ENCODE data around the gene GUCY1A1.

DNA sequence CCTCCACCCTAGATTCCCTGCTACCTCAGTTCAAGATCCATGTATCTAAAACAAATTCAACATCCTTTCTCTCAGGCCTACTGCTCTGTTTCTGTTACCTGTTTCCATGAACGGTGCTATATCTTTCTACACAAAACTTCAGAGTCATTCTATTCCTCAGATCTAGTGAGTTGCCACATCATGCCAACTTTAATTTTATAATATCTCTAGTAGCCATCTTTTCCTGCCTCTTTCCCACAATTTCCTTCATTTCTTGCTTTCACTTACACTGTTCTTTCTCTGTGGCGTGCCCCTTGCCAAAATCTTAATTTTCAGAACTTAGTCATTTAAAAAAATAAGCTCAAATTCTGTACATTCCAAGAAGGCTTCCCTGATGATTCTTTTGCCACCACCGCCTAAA, 15.2 kb downstream of the GUCY1A1 start:
- TF ChIP-seq, protein P1, sequence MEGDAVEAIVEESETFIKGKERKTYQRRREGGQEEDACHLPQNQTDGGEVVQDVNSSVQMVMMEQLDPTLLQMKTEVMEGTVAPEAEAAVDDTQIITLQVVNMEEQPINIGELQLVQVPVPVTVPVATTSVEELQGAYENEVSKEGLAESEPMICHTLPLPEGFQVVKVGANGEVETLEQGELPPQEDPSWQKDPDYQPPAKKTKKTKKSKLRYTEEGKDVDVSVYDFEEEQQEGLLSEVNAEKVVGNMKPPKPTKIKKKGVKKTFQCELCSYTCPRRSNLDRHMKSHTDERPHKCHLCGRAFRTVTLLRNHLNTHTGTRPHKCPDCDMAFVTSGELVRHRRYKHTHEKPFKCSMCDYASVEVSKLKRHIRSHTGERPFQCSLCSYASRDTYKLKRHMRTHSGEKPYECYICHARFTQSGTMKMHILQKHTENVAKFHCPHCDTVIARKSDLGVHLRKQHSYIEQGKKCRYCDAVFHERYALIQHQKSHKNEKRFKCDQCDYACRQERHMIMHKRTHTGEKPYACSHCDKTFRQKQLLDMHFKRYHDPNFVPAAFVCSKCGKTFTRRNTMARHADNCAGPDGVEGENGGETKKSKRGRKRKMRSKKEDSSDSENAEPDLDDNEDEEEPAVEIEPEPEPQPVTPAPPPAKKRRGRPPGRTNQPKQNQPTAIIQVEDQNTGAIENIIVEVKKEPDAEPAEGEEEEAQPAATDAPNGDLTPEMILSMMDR (IDR thresholded peaks at IDR 0.05), result no peak
- TF ChIP-seq EZH2 (IDR thresholded peaks at IDR 0.05), result no peak
- TF ChIP-seq EZH2phosphoT487 (IDR thresholded peaks at IDR 0.05), result no peak
